K562 (cell line): ENCODE data around the gene PSMC2. TPM values are rescaled to one million over a fixed set of nuclear protein-coding genes. Genes with fewer than 3 reads are reported as not detected.

Experiments
- BRF2 ChIP-seq: IDR thresholded peaks from 3 replicates; pipeline ENCODE4 v1.6.1; 2011; ENCODE audit warnings: borderline replicate concordance, mild to moderate bottlenecking; ENCODE audit not compliant: insufficient read length, insufficient read depth
- CBFA2T2 ChIP-seq: fragments of 450-650 bp; conservative IDR thresholded peaks from 2 replicates; pipeline ENCODE4 v1.6.1; 2017; ENCODE audit warnings: mild to moderate bottlenecking
- CBX3 ChIP-seq, 2 experiments: IDR thresholded peaks; 1 replicate in 1 of 2; 2 replicates in 1 of 2; pipeline ENCODE4 v1.6.1; 2012; ENCODE audit warnings: inconsistent platforms in 2 of 2, low read length in 2 of 2, borderline replicate concordance in 1 of 2, control low read depth in 1 of 2
- CCAR2 ChIP-seq: fragments of 200-400 bp; formaldehyde crosslinking; IDR thresholded peaks from 2 replicates; pipeline ENCODE4 v1.6.1; 2017; ENCODE audit warnings: mild to moderate bottlenecking, low read depth, low read length
- DEAF1 ChIP-seq: fragments of 450-650 bp; formaldehyde crosslinking; IDR thresholded peaks from 2 replicates; pipeline ENCODE4 v1.4.0; 2020; ENCODE audit warnings: mild to moderate bottlenecking, moderate library complexity
- FOXP4 ChIP-seq: sonication (generic); formaldehyde crosslinking; IDR thresholded peaks from 2 replicates; pipeline ENCODE4 v1.8.0; 2022; ENCODE audit warnings: mild to moderate bottlenecking, missing genetic modification reagents, borderline replicate concordance
- GMEB1 ChIP-seq: fragments of 250-450 bp; sonication (Bioruptor Pico); IDR thresholded peaks from 2 replicates; pipeline ENCODE4 v1.4.0; 2020; ENCODE audit warnings: mild to moderate bottlenecking
- HMG20B ChIP-seq: fragments of 250-450 bp; sonication (Bioruptor Pico); IDR thresholded peaks from 2 replicates; pipeline ENCODE4 v1.5.0; 2021; ENCODE audit warnings: mild to moderate bottlenecking
- MAZ ChIP-seq, 2 experiments: fragments of 450-650 bp in 1 of 2; sonication (generic) in 1 of 2; formaldehyde crosslinking; IDR thresholded peaks in 1 of 2; conservative IDR thresholded peaks in 1 of 2; 2 replicates each; pipeline versions ENCODE4 v1.4.0 to v1.5.0; 2020; ENCODE audit warnings: mild to moderate bottlenecking in 1 of 2, missing genetic modification reagents in 1 of 2
- NBN ChIP-seq: fragments of 450-650 bp; IDR thresholded peaks from 2 replicates; pipeline ENCODE4 v1.6.1; 2016; ENCODE audit warnings: low read depth, mild to moderate bottlenecking
- TAF9B ChIP-seq: fragments of 450-650 bp; IDR thresholded peaks from 2 replicates; pipeline ENCODE4 v1.6.1; 2018; ENCODE audit warnings: mild to moderate bottlenecking; ENCODE audit not compliant: partially characterized antibody
- TBP ChIP-seq: optimal IDR thresholded peaks from 2 replicates; pipeline ENCODE3; 2011; ENCODE audit warnings: low read depth, low read length, improper control_type of control experiment
- TOE1 ChIP-seq, 2 experiments: fragments of 450-650 bp in 1 of 2; sonication (generic) in 1 of 2; formaldehyde crosslinking in 1 of 2; IDR thresholded peaks; 2 replicates each; pipeline versions ENCODE4 v1.7.1 to v1.8.0; 2016 to 2022; ENCODE audit warnings: borderline replicate concordance in 2 of 2, mild to moderate bottlenecking in 2 of 2, antibody characterized with exemption in 1 of 2, inconsistent platforms in 1 of 2, low read depth in 1 of 2, missing genetic modification reagents in 1 of 2, moderate library complexity in 1 of 2
- WHSC1 ChIP-seq: IDR thresholded peaks from one replicate; pipeline ENCODE4 v1.6.1; 2012; ENCODE audit warnings: low read length, control low read depth, inconsistent platforms
- ZKSCAN8 ChIP-seq: fragments of 200-800 bp; sonication (Bioruptor generic); IDR thresholded peaks from 2 replicates; pipeline ENCODE4 v1.6.1; 2016; ENCODE audit warnings: missing genetic modification characterization, missing compliant biosample characterization
- ZNF224 ChIP-seq: sonication (generic); formaldehyde crosslinking; IDR thresholded peaks from 2 replicates; pipeline ENCODE4 v1.8.0; 2022; ENCODE audit warnings: mild to moderate bottlenecking, missing genetic modification reagents
- ZNF277 ChIP-seq: fragments of 250-450 bp; sonication (Bioruptor Pico); IDR thresholded peaks from 2 replicates; pipeline ENCODE4 v1.8.0; 2022; ENCODE audit warnings: inconsistent platforms, mild to moderate bottlenecking, moderate library complexity, borderline replicate concordance
- ZNF384 ChIP-seq: IDR thresholded peaks from 2 replicates; pipeline ENCODE4 v1.6.1; 2012; ENCODE audit warnings: low read depth, low read length, improper control_type of control experiment
- ZNF444 ChIP-seq: fragments of 250-450 bp; sonication (Bioruptor Pico); IDR thresholded peaks from 2 replicates; pipeline ENCODE4 v1.4.0; 2020; ENCODE audit warnings: mild to moderate bottlenecking, moderate library complexity
- polyA plus RNA-seq, 8 experiments: library from polyadenylated mRNA; depleted of rRNA in 4 of 8; stranded (reverse) in 5 of 8; unstranded in 3 of 8; fragments of >200 nt; fragmentation: Nextera tagmentation in 2 of 8; fragmentation: Illumina TruSeq in 1 of 8; extraction: Ambion mirVana in 2 of 8; extraction: Trizol in 1 of 8; gene quantifications; 2 replicates each; pipeline versions ENCODE4 v1.2.1 to v1.2.3, GENCODE V29; 2011 to 2014; ENCODE audit warnings: inconsistent platforms in 1 of 8, missing spikeins in 1 of 8
- total RNA-seq, 7 experiments: library from RNA; depleted of rRNA in 6 of 7; stranded (reverse); fragments of >200 nt in 6 of 7; fragmentation: Illumina TruSeq in 2 of 7; extraction: Trizol in 2 of 7; gene quantifications; 2 replicates each; pipeline versions ENCODE4 v1.2.1 to v1.2.3, GENCODE V29; 2011 to 2021; ENCODE audit warnings: low replicate concordance in 1 of 7

PSMC2 gene
- total and polyA plus RNA-seq, 9 of the 15 experiments (the other 6 are each of a cell fraction or from before 2014, with no cell fraction given) = 316 to 1,105 (median 511) TPM

GRCh38 chr7:103344453-103345149 lies 2.8 kb upstream of the PSMC2 start, which contains the start of gene DNAJC2 (continued):
- TF ChIP-seq ZKSCAN8 (CRISPR knock-in tag) = 0 out of 2 replicates have a peak, but pooled peaks have one; percentile 25
- TF ChIP-seq CBX3 (IDR thresholded peaks at IDR 0.05; ENCODE audit: borderline replicate concordance in 1 of 2, low read length in 2 of 2) = peak in 1 of 2 experiments; percentile 94; a peak in 2 of 3 replicates
- peak; percentile 96 for TF ChIP-seq TBP
- TF ChIP-seq TAF9B = peak; percentile 96
- TF ChIP-seq FOXP4 (CRISPR knock-in tag) = no peak
- 0 out of 2 replicates have a peak, but pooled peaks have one; percentile 5 for TF ChIP-seq ZNF224 (CRISPR knock-in tag)
- peak; percentile 62; the same call in 1 of the 2 replicates for TF ChIP-seq TOE1 (IDR thresholded peaks at IDR 0.05; ENCODE audit: borderline replicate concordance)
- TF ChIP-seq TOE1 (CRISPR knock-in tag; IDR thresholded peaks at IDR 0.05; ENCODE audit: borderline replicate concordance, low read depth) = no peak
- no peak for TF ChIP-seq ZNF444 (CRISPR knock-in tag)
- no peak for TF ChIP-seq CBFA2T2
- peak; percentile 95 to 99 for TF ChIP-seq MAZ (CRISPR knock-in tag; conservative IDR thresholded peaks at IDR 0.05 in 1 of 2, IDR thresholded peaks at IDR 0.05 in 1 of 2)
- no peak for TF ChIP-seq BRF2
- peak; percentile 73 for TF ChIP-seq GMEB1
- no peak for TF ChIP-seq HMG20B (CRISPR knock-in tag)
- TF ChIP-seq ZNF384 = peak; percentile 34; the same call in 1 of the 2 replicates
- TF ChIP-seq NBN = no peak
- no peak for TF ChIP-seq WHSC1
- no peak for TF ChIP-seq DEAF1 (CRISPR knock-in tag)
- TF ChIP-seq CCAR2 = no peak
- TF ChIP-seq ZNF277 (CRISPR knock-in tag) = no peak
